ENCODE measurements around the gene SLC15A2. TPM values are rescaled to one million over a fixed set of nuclear protein-coding genes. Genes with fewer than 3 reads are reported as not detected.

The SLC15A2 gene
- total RNA-seq, 1 donor, result 0.18 TPM

GRCh38 chr3:121962443-121962842 lies 68.2 kb downstream of the SLC15A2 start:
- no peak for TF ChIP-seq CTCF (IDR thresholded peaks at IDR 0.05; ENCODE audit: insufficient read depth, low read length)
- H3K4me3 ChIP-seq (ENCODE audit: low read depth, low read length), result no peak overlapping the region
- DNase-seq (ENCODE audit: low read depth), result no peak

GRCh38 chr3:121963608-121964007 lies 69.4 kb downstream of the SLC15A2 start:
- TF ChIP-seq CTCF (IDR thresholded peaks at IDR 0.05; ENCODE audit: insufficient read depth, low read length), result no peak
- no peak for DNase-seq (ENCODE audit: low read depth)
- no peak overlapping the region for H3K4me3 ChIP-seq (ENCODE audit: low read depth, low read length)

- DNase-seq (ENCODE audit: low read depth), result no peak
- TF ChIP-seq CTCF (IDR thresholded peaks at IDR 0.05; ENCODE audit: insufficient read depth, low read length), result no peak
- no peak overlapping the region for H3K4me3 ChIP-seq (ENCODE audit: low read depth, low read length)
These were observed 75.4 kb downstream of the SLC15A2 start for GRCh38 chr3:121969631-121970030.

- no peak overlapping the region for H3K4me3 ChIP-seq (ENCODE audit: low read depth, low read length)
- no peak for TF ChIP-seq CTCF (IDR thresholded peaks at IDR 0.05; ENCODE audit: insufficient read depth, low read length)
- peak; percentile 1 for DNase-seq (ENCODE audit: low read depth)
These were observed 75.8 kb downstream of the SLC15A2 start for GRCh38 chr3:121970047-121970446.

- DNase-seq (ENCODE audit: low read depth), result no peak
- no peak for TF ChIP-seq CTCF (IDR thresholded peaks at IDR 0.05; ENCODE audit: insufficient read depth, low read length)
- no peak overlapping the region for H3K4me3 ChIP-seq (ENCODE audit: low read depth, low read length)
These were observed 80.5 kb downstream of the SLC15A2 start for GRCh38 chr3:121974601-121975111.

GRCh38 chr3:121975702-121976302 lies 81.6 kb downstream of the SLC15A2 start:
- H3K4me3 ChIP-seq (ENCODE audit: low read depth, low read length), result no peak overlapping the region
- peak; percentile 5 for TF ChIP-seq CTCF (IDR thresholded peaks at IDR 0.05; ENCODE audit: insufficient read depth, low read length)
- DNase-seq (ENCODE audit: low read depth), result no peak

GRCh38 chr3:121976727-121977126 lies 82.5 kb downstream of the SLC15A2 start:
- no peak for DNase-seq (ENCODE audit: low read depth)
- H3K4me3 ChIP-seq (ENCODE audit: low read depth, low read length), result no peak overlapping the region
- TF ChIP-seq CTCF (IDR thresholded peaks at IDR 0.05; ENCODE audit: insufficient read depth, low read length), result no peak
